ENCODE measurements around the gene MEX3D.
"Not testable (repeated sequence)": the region's sequence is repeated elsewhere in the genome, so short reads cannot be mapped to it uniquely, and the experiment has no call there.

Gene MEX3D

DNA sequence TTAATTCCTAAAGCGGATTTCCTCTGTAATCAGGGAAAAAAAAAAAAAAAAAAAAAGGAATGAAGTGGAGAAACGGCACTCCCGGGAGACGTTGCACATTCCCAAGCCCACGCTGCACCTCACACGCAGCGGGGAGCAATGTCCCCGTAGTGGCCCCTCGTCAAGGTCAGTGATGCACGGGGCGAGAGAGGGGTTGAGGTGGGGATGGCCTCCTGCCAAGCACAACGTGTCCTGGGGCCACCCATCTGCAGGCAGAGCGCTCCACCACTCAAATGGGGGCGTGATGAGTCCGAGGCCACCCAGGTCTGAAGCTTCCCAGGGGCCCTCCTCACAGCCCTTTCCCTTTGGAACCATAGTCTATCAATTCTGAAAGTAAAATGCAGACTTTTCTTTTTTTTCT is 29.1 kb downstream of the MEX3D start:
- TF ChIP-seq, protein P1, sequence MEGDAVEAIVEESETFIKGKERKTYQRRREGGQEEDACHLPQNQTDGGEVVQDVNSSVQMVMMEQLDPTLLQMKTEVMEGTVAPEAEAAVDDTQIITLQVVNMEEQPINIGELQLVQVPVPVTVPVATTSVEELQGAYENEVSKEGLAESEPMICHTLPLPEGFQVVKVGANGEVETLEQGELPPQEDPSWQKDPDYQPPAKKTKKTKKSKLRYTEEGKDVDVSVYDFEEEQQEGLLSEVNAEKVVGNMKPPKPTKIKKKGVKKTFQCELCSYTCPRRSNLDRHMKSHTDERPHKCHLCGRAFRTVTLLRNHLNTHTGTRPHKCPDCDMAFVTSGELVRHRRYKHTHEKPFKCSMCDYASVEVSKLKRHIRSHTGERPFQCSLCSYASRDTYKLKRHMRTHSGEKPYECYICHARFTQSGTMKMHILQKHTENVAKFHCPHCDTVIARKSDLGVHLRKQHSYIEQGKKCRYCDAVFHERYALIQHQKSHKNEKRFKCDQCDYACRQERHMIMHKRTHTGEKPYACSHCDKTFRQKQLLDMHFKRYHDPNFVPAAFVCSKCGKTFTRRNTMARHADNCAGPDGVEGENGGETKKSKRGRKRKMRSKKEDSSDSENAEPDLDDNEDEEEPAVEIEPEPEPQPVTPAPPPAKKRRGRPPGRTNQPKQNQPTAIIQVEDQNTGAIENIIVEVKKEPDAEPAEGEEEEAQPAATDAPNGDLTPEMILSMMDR (IDR thresholded peaks at IDR 0.05; ENCODE audit: control insufficient read depth, insufficient read depth, low read depth, low read length, missing control alignments): no peak
- no peak for DNase-seq (ENCODE audit: low read depth)
- H3K4me3 ChIP-seq (ENCODE audit: control insufficient read depth, low read depth, low read length): no peak overlapping the region; the same call in 1 of the 2 replicates

DNA sequence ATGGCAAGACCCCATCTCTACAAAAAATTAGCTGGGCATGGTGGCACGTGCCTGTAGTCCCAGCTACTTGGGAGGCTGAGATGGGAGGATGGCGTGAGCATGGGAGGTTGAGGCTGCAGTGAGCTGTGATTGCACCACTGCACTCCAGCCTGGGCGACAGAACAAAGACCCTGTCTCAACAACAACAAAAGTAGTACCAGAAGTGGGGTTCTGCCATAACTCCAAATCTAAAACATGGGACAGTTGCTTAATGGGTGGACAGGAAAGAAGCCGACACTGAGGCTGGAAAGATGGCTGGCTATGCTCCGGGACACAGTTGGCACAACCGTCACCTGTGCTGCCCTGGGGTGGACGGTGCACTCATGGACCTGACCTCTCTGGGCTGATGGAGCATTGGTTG is 32.4 kb downstream of the MEX3D start:
- not testable (repeated sequence) for H3K4me3 ChIP-seq (ENCODE audit: control insufficient read depth, low read depth, low read length); DNase-seq (ENCODE audit: low read depth)

- TF ChIP-seq, protein P1 (IDR thresholded peaks at IDR 0.05; ENCODE audit: control insufficient read depth, insufficient read depth, low read depth, low read length, missing control alignments): no peak
Observed at GRCh38 chr19:1534972-1535371, 33.2 kb downstream of the MEX3D start.

DNA sequence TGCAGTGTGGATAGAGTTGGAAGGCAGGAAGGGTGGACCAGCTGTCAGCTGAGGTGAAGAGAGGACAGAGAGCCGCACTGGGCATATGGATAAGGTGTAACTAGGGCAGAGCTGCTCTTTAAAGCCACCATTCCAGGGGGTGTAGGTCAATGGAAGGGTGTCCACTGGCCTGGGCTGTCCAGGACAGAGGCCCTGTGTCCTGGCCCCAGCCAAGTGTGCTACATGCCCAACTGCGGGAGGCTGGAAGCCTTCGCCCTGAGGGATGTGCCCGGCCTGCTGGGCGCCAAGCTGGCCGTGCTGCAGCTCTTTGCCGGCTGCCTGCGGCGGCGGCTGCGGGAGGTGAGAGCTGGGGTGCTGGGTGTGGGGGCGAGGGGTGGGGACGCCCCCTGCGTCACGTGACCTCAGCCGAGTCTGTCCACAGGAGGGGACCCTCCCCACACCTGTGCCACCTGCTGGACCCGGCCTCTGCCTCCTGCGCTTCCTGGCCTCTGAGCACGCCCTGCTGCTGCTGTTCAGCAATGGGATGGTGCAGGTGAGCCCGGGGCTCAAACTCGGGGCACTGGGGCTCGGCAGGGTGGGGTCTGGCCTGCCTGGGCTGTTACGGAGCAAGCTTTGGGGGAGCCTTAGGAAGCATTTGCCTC is 34.5 kb downstream of the MEX3D start:
- DNase-seq (ENCODE audit: low read depth): no peak
- H3K4me3 ChIP-seq (ENCODE audit: control insufficient read depth, low read depth, low read length): no peak overlapping the region
- TF ChIP-seq, protein P1 (IDR thresholded peaks at IDR 0.05; ENCODE audit: control insufficient read depth, insufficient read depth, low read depth, low read length, missing control alignments): no peak

More at GRCh38 chr19:1534972-1535371, 33.2 kb downstream of the MEX3D start:
- DNase-seq (ENCODE audit: low read depth): no peak
- no peak overlapping the region for H3K4me3 ChIP-seq (ENCODE audit: control insufficient read depth, low read depth, low read length)

- no peak for DNase-seq (ENCODE audit: low read depth)
- H3K4me3 ChIP-seq (ENCODE audit: control insufficient read depth, low read depth, low read length): no peak overlapping the region
- TF ChIP-seq, protein P1 (IDR thresholded peaks at IDR 0.05; ENCODE audit: control insufficient read depth, insufficient read depth, low read depth, low read length, missing control alignments): no peak
Observed at GRCh38 chr19:1532003-1532402, 36.1 kb downstream of the MEX3D start.

DNA sequence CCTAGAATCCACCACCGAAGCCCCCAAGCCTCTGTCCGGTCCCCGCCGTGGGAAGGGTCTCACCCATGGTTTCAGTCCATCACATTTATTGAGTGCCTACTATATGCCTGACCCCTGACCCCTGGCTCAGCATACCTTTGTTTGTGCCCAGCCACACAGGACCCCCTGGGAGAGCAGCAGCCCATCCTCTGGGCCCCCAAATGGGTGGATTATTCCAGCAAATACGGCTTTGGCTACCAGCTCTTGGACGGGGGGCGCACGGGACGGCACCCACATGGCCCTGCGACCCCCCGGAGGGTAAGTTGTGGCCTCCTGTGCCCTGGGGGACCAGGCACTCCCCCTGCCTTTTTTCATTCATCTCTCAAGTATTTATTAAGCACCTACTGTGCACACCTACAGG is 36.5 kb downstream of the MEX3D start:
- DNase-seq (ENCODE audit: low read depth): no peak
- no peak overlapping the region for H3K4me3 ChIP-seq (ENCODE audit: control insufficient read depth, low read depth, low read length)
- TF ChIP-seq, protein P1 (IDR thresholded peaks at IDR 0.05; ENCODE audit: control insufficient read depth, insufficient read depth, low read depth, low read length, missing control alignments): no peak

GRCh38 chr19:1530856-1531255 is 37.3 kb downstream of the MEX3D start:
- not testable (repeated sequence) for DNase-seq (ENCODE audit: low read depth); H3K4me3 ChIP-seq (ENCODE audit: control insufficient read depth, low read depth, low read length)

- no peak overlapping the region for H3K4me3 ChIP-seq (ENCODE audit: control insufficient read depth, low read depth, low read length)
- TF ChIP-seq, protein P1 (IDR thresholded peaks at IDR 0.05; ENCODE audit: control insufficient read depth, insufficient read depth, low read depth, low read length, missing control alignments): no peak
- no peak for DNase-seq (ENCODE audit: low read depth)
Observed at GRCh38 chr19:1529430-1529816, 38.7 kb downstream of the MEX3D start.
